PC-3 (cell line): ENCODE results near the gene BCL11A. TPM values are rescaled to one million over a fixed set of nuclear protein-coding genes. Genes with fewer than 3 reads are reported as not detected.

ENCODE experiments used
- ATAC-seq: fragments of 200-7000 bp; cut with Tn5 transposase; 2 replicates; pipeline ENCODE4 v1.9.1; 2020; ENCODE audit warnings: mild to moderate bottlenecking, moderate library complexity
- BruUV-seq: library from RNA; stranded (reverse); fragments of 400-500 nt; replicated peaks from 2 replicates; lab custom pipeline; 2021; lab: Mats Ljungman, UMichigan
- CTCF ChIA-PET: fragments of 300-600 bp; sonication (Branson Sonifier 250); formaldehyde crosslinking; loops from one replicate; lab custom pipeline; 2022; ENCODE audit warnings: antibody characterized with exemption; lab: Charles Lee
- POLR2A ChIA-PET: fragments of 300-600 bp; sonication (Branson Sonifier 250); formaldehyde crosslinking; loops from one replicate; lab custom pipeline; 2022; ENCODE audit warnings: antibody characterized with exemption; ENCODE audit not compliant: unreplicated experiment; lab: Charles Lee
- DNase-seq: peaks from one replicate; pipeline ENCODE4 v3.0.0-alpha.2; 2015
- H2AFZ ChIP-seq: fragments of 300-600 bp; sonication (generic); 2 replicates; pipeline ENCODE4 v1.6.0; 2016; ENCODE audit warnings: antibody characterized with exemption, low read length
- H3F3A ChIP-seq: fragments of 300-600 bp; sonication (generic); one replicate; pipeline ENCODE4 v1.6.0; 2017; ENCODE audit warnings: antibody characterized with exemption, low read length, control low read depth, mild to moderate bottlenecking; ENCODE audit not compliant: unreplicated experiment
- H3K27ac ChIP-seq: fragments of 300-600 bp; sonication (generic); 2 replicates; pipeline ENCODE4 v1.5.1; 2016; ENCODE audit warnings: mild to moderate bottlenecking, low read length
- H3K27me3 ChIP-seq: fragments of 300-600 bp; sonication (generic); 2 replicates; pipeline ENCODE4 v1.6.1; 2016; ENCODE audit warnings: low read length, mixed read lengths
- H3K36me3 ChIP-seq: fragments of 300-600 bp; sonication (generic); 2 replicates; pipeline ENCODE4 v1.6.1; 2016; ENCODE audit warnings: low read depth, mixed run types, low read length, mixed read lengths
- H3K4me1 ChIP-seq: fragments of 300-600 bp; sonication (generic); 2 replicates; pipeline ENCODE4 v1.5.1; 2016; ENCODE audit warnings: low read length; ENCODE audit not compliant: insufficient read depth
- H3K4me2 ChIP-seq: fragments of 300-600 bp; sonication (generic); 2 replicates; pipeline ENCODE4 v1.6.0; 2016; ENCODE audit warnings: low read length
- H3K4me3 ChIP-seq: fragments of 300-600 bp; sonication (generic); 2 replicates; pipeline ENCODE4 v1.5.1; 2016; ENCODE audit warnings: mild to moderate bottlenecking, low read length, mixed read lengths
- H3K79me2 ChIP-seq: fragments of 300-600 bp; sonication (generic); 2 replicates; pipeline ENCODE4 v1.6.1; 2017; ENCODE audit warnings: low read length, mixed read lengths
- H3K9ac ChIP-seq: fragments of 300-600 bp; sonication (generic); 2 replicates; pipeline ENCODE4 v1.6.0; 2016; ENCODE audit warnings: mild to moderate bottlenecking, low read length
- H3K9me2 ChIP-seq: fragments of 300-600 bp; sonication (generic); replicated peaks from 2 replicates; pipeline ENCODE4 v1.6.1; 2016; ENCODE audit warnings: mixed run types, low read length, mixed read lengths
- H3K9me3 ChIP-seq: fragments of 300-600 bp; sonication (generic); 2 replicates; pipeline ENCODE4 v1.6.1; 2016; ENCODE audit warnings: low read length, mixed read lengths
- H4K20me1 ChIP-seq: fragments of 300-600 bp; sonication (generic); 2 replicates; pipeline ENCODE4 v1.6.1; 2016; ENCODE audit warnings: low read length, mixed read lengths
- CTCF ChIP-seq: fragments of 300-600 bp; sonication (generic); conservative IDR thresholded peaks from 2 replicates; pipeline ENCODE4 v1.5.1; 2017; ENCODE audit warnings: antibody characterized with exemption, low read depth, mild to moderate bottlenecking, low read length
- EZH2 ChIP-seq: fragments of 300-600 bp; sonication (generic); IDR thresholded peaks from one replicate; pipeline ENCODE4 v1.6.1; 2017; ENCODE audit warnings: antibody characterized with exemption, mild to moderate bottlenecking, low read length; ENCODE audit not compliant: unreplicated experiment
- EZH2phosphoT487 ChIP-seq: fragments of 300-600 bp; sonication (generic); IDR thresholded peaks from 2 replicates; pipeline ENCODE4 v1.6.1; 2018; ENCODE audit warnings: mild to moderate bottlenecking, antibody characterized with exemption, low read length, borderline replicate concordance
- intact Hi-C: fragments of 100-400 bp; cut with micrococcal nuclease; formaldehyde crosslinking; loops from 2 replicates; pipeline ENCODE4 v1.9.0; 2023
- total RNA-seq: library from RNA; depleted of rRNA; stranded (reverse); fragments of >200 nt; gene quantifications from 2 replicates; pipeline ENCODE4 v1.2.3, GENCODE V29; 2014

BCL11A gene
- total RNA-seq, 1 experiment from 2014 or later, result 4.6 TPM

GRCh38 chr2:60438131-60438530 is 115.3 kb downstream of the BCL11A start:
- intact Hi-C loops, result no loop called here
- H3K9me2 ChIP-seq, result no peaks in the 10 kb centered on the region
- H3K9ac ChIP-seq, result no peak overlapping the region
- H3F3A ChIP-seq, result no peaks in the 10 kb centered on the region
- POLR2A ChIA-PET, result no interaction called here
- H4K20me1 ChIP-seq, result no peaks in the 10 kb centered on the region
- no peaks in the 10 kb centered on the region for H3K9me3 ChIP-seq
- no peak overlapping the region for H3K4me2 ChIP-seq
- no peak overlapping the region for H2AFZ ChIP-seq
- H3K4me3 ChIP-seq, result no peak overlapping the region
- DNase-seq, result no peak
- peaks cover 31% of the 10 kb centered on the region for H3K4me1 ChIP-seq
- H3K27me3 ChIP-seq, result no peaks in the 10 kb centered on the region
- TF ChIP-seq EZH2, result no peak
- TF ChIP-seq EZH2phosphoT487, result no peak
- no peak for TF ChIP-seq CTCF
- ATAC-seq, result no peak
- no TSS peak for BruUV-seq
- no peaks in the 10 kb centered on the region for H3K36me3 ChIP-seq
- CTCF ChIA-PET, result no interaction called here
- H3K79me2 ChIP-seq, result no peaks in the 10 kb centered on the region
- no peak overlapping the region for H3K27ac ChIP-seq

GRCh38 chr2:60437080-60437696 is 116.3 kb downstream of the BCL11A start:
- H4K20me1 ChIP-seq, result no peaks in the 10 kb centered on the region
- no peaks in the 10 kb centered on the region for H3K27me3 ChIP-seq
- no peak overlapping the region for H3K4me3 ChIP-seq
- CTCF ChIA-PET, result no interaction called here
- POLR2A ChIA-PET, result no interaction called here
- ATAC-seq (no peak), DNase-seq (no peak)
- H3K27ac ChIP-seq, result no peak overlapping the region
- H3K9ac ChIP-seq, result no peak overlapping the region
- no TSS peak for BruUV-seq
- H3K36me3 ChIP-seq, result no peaks in the 10 kb centered on the region
- TF ChIP-seq EZH2phosphoT487, result no peak
- TF ChIP-seq CTCF, result no peak
- no peak for TF ChIP-seq EZH2
- H3K9me2 ChIP-seq, result no peaks in the 10 kb centered on the region
- no peaks in the 10 kb centered on the region for H3F3A ChIP-seq
- no peaks in the 10 kb centered on the region for H3K9me3 ChIP-seq
- intact Hi-C loops, result no loop called here
- H3K4me2 ChIP-seq, result no peak overlapping the region
- no peak overlapping the region for H2AFZ ChIP-seq
- H3K4me1 ChIP-seq, result peaks cover 41% of the 10 kb centered on the region
- no peaks in the 10 kb centered on the region for H3K79me2 ChIP-seq

GRCh38 chr2:60433018-60433596 is 120.3 kb downstream of the BCL11A start:
- H3K79me2 ChIP-seq, result no peaks in the 10 kb centered on the region
- H3K9me3 ChIP-seq, result no peaks in the 10 kb centered on the region
- no peaks in the 10 kb centered on the region for H4K20me1 ChIP-seq
- CTCF ChIA-PET, result no interaction called here
- DNase-seq (no peak), ATAC-seq (peak; percentile 29)
- H3K36me3 ChIP-seq, result no peaks in the 10 kb centered on the region
- H3K9ac ChIP-seq, result peak overlapping the region; percentile 16; the same call in 1 of the 2 replicates
- peaks cover 39% of the 10 kb centered on the region for H3K4me1 ChIP-seq
- H3K27ac ChIP-seq, result peak overlapping the region; percentile 86
- 0 out of 2 replicates have a peak overlapping the region, but pooled peaks have one; percentile 19 for H3K4me3 ChIP-seq
- BruUV-seq, result no TSS peak
- H3F3A ChIP-seq, result no peaks in the 10 kb centered on the region
- TF ChIP-seq EZH2, result no peak
- no peak for TF ChIP-seq CTCF
- no peak for TF ChIP-seq EZH2phosphoT487
- intact Hi-C loops, result no loop called here
- no peak overlapping the region for H2AFZ ChIP-seq
- peak overlapping the region; percentile 65 for H3K4me2 ChIP-seq
- H3K9me2 ChIP-seq, result no peaks in the 10 kb centered on the region
- POLR2A ChIA-PET, result no interaction called here
- H3K27me3 ChIP-seq, result no peaks in the 10 kb centered on the region
